ENCODE data around the gene KRTAP4-7. TPM values are rescaled to one million over a fixed set of nuclear protein-coding genes. Genes with fewer than 3 reads are reported as not detected.
"Not testable (repeated sequence)": the region's sequence is repeated elsewhere in the genome, so short reads cannot be mapped to it uniquely, and the experiment has no call there.

Gene KRTAP4-7
- total RNA-seq, 4 donors from 2014 or later: 7.9 to 50.0 (median 8.5) TPM; not detected in 1

GRCh38 chr17:41048441-41048840, 35.5 kb upstream of the KRTAP4-7 start:
- no peak for DNase-seq (ENCODE audit: low spot score in 2 of 2)
- Histone ChIP-seq H3K9me3 (no peaks in the 10 kb centered on the region), H3K27ac (no peak overlapping the region), H3K27me3 (peaks cover 9% of the 10 kb centered on the region), H3K36me3 (no peaks in the 10 kb centered on the region), H3K4me1 (no peaks in the 10 kb centered on the region), H3K4me3 (no peak overlapping the region)
- WGBS: 65% methylated on average over 7 of the region's 7 CpGs
- TF ChIP-seq CTCF (IDR thresholded peaks at IDR 0.05) (no peak), EP300 (IDR thresholded peaks at IDR 0.05) (no peak), POLR2AphosphoS5 (IDR thresholded peaks at IDR 0.05) (no peak), POLR2A (IDR thresholded peaks at IDR 0.05) (no peak)

- no peaks in the 10 kb centered on the region for H3K9me3 ChIP-seq
- 69% methylated on average over 2 of the region's 2 CpGs for WGBS
- no peaks in the 10 kb centered on the region for H3K4me1 ChIP-seq
- H3K36me3 ChIP-seq: no peaks in the 10 kb centered on the region
- H3K27me3 ChIP-seq: peaks cover 9% of the 10 kb centered on the region
- TF ChIP-seq EP300 (IDR thresholded peaks at IDR 0.05) (no peak), POLR2AphosphoS5 (IDR thresholded peaks at IDR 0.05) (no peak)
- DNase-seq (ENCODE audit: low spot score in 2 of 2): no peak
- no peak overlapping the region for H3K4me3 ChIP-seq
- H3K27ac ChIP-seq: no peak overlapping the region
Measured at GRCh38 chr17:41049110-41049509, 34.8 kb upstream of the KRTAP4-7 start.

GRCh38 chr17:41052566-41052965, 31.4 kb upstream of the KRTAP4-7 start:
- no peaks in the 10 kb centered on the region for H3K36me3 ChIP-seq
- no peaks in the 10 kb centered on the region for H3K4me1 ChIP-seq
- no peak overlapping the region for H3K27ac ChIP-seq
- H3K4me3 ChIP-seq: no peak overlapping the region
- TF ChIP-seq EP300 (IDR thresholded peaks at IDR 0.05) (no peak), CTCF (IDR thresholded peaks at IDR 0.05) (no peak), POLR2AphosphoS5 (IDR thresholded peaks at IDR 0.05) (no peak), POLR2A (IDR thresholded peaks at IDR 0.05) (no peak)
- no peaks in the 10 kb centered on the region for H3K9me3 ChIP-seq
- peaks cover 6% of the 10 kb centered on the region for H3K27me3 ChIP-seq
- no peak for DNase-seq (ENCODE audit: low spot score in 2 of 2)

GRCh38 chr17:41054025-41054424, 29.9 kb upstream of the KRTAP4-7 start:
- no peak for DNase-seq (ENCODE audit: low spot score in 2 of 2)
- Histone ChIP-seq H3K9me3 (no peaks in the 10 kb centered on the region), H3K36me3 (no peaks in the 10 kb centered on the region), H3K27me3 (no peaks in the 10 kb centered on the region), H3K27ac (no peak overlapping the region), H3K4me3 (no peak overlapping the region), H3K4me1 (no peaks in the 10 kb centered on the region)
- 91% methylated on average over 4 of the region's 4 CpGs for WGBS
- TF ChIP-seq CTCF (IDR thresholded peaks at IDR 0.05): no peak
- no peak for TF ChIP-seq POLR2A (IDR thresholded peaks at IDR 0.05)
- TF ChIP-seq POLR2AphosphoS5 (IDR thresholded peaks at IDR 0.05): no peak
- no peak for TF ChIP-seq EP300 (IDR thresholded peaks at IDR 0.05)

GRCh38 chr17:41054556-41054955, 29.4 kb upstream of the KRTAP4-7 start:
- not testable (repeated sequence) for H3K36me3 ChIP-seq; H3K4me3 ChIP-seq; H3K4me1 ChIP-seq; H3K27me3 ChIP-seq; H3K27ac ChIP-seq; H3K9me3 ChIP-seq; DNase-seq (ENCODE audit: low spot score in 2 of 2)
- WGBS: 83% methylated on average over 7 of the region's 9 CpGs

GRCh38 chr17:41055130-41055529, 28.8 kb upstream of the KRTAP4-7 start, which contains the start of gene KRTAP2-2:
TSS of gene KRTAP2-2 (minus strand) at chr17:41055230. CDS start at chr17:41055211, 19 bp downstream.
- not testable (repeated sequence) for DNase-seq (ENCODE audit: low spot score in 2 of 2); H3K4me3 ChIP-seq; H3K9me3 ChIP-seq; H3K4me1 ChIP-seq; H3K27ac ChIP-seq; H3K27me3 ChIP-seq; H3K36me3 ChIP-seq
- WGBS: 100% methylated on average over 1 of the region's 6 CpGs

GRCh38 chr17:41057547-41057946, 26.4 kb upstream of the KRTAP4-7 start:
- Histone ChIP-seq H3K36me3 (no peaks in the 10 kb centered on the region), H3K4me1 (no peaks in the 10 kb centered on the region), H3K4me3 (no peak overlapping the region), H3K27ac (no peak overlapping the region), H3K9me3 (no peaks in the 10 kb centered on the region), H3K27me3 (peaks cover 4% of the 10 kb centered on the region)
- WGBS: 91% methylated on average over 1 of the region's 1 CpG
- no peak for DNase-seq (ENCODE audit: low spot score in 2 of 2)
- no peak for TF ChIP-seq POLR2AphosphoS5 (IDR thresholded peaks at IDR 0.05)
- no peak for TF ChIP-seq EP300 (IDR thresholded peaks at IDR 0.05)
- no peak for TF ChIP-seq POLR2A (IDR thresholded peaks at IDR 0.05)
- no peak for TF ChIP-seq CTCF (IDR thresholded peaks at IDR 0.05)

All from suprapubic skin (tissue), 4 donors.